ENCODE data around the gene DENND2A. TPM values are rescaled to one million over a fixed set of nuclear protein-coding genes. Genes with fewer than 3 reads are reported as not detected.

The DENND2A gene
- total and polyA plus RNA-seq, 2 of the 4 experiments (the other 2 are of a cell fraction): 7.5 to 10.3 TPM

DNA sequence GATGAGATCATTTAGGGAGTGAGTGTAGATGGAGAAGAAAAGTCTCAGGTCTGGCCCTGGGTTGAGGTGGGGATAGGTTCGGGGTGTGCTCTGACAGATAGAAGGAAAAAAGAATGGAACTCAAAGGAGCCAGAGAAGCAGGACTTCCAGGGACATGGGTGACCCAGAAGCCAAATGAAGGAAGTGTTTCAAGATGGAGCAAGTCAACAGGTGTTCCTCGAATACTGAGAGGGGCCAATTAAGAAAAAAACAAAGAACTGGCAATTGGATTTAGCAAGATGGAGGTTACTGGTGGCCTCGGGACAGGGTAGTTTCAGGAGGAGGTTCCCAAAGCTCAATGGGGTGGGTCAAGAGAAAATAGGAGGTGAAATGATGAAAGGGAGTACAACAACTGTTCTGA, 40.3 kb downstream of the DENND2A start:
- no peak overlapping the region for H4K8ac ChIP-seq (ENCODE audit: low read depth in 2 of 2, low read length in 2 of 2)
- H2BK15ac ChIP-seq (ENCODE audit: low read depth, low read length): no peak overlapping the region
- DNase-seq: no peak
- H3K56ac ChIP-seq (ENCODE audit: extremely low read depth, insufficient read depth, low read length): no peak overlapping the region
- H3K4me1 ChIP-seq (ENCODE audit: control insufficient read depth, insufficient read depth, low read length): peaks cover 16% of the 10 kb centered on the region
- WGBS, 2 experiments (ENCODE audit: extremely low coverage in 2 of 2, insufficient read length in 1 of 2): 100% methylated on average over 1 of the region's 3 CpGs; no CpG with 5 or more reads in 1 of the 2 experiments
- H3K9me3 ChIP-seq (ENCODE audit: control insufficient read depth, insufficient read depth, low read length): no peaks in the 10 kb centered on the region
- H2AFZ ChIP-seq (replicated peaks; ENCODE audit: low read length, poor library complexity): no peak overlapping the region
- H3K27ac ChIP-seq (ENCODE audit: insufficient read depth, low read length): no peak overlapping the region
- H3K4ac ChIP-seq (ENCODE audit: low read depth, low read length): no peak overlapping the region
- H3K18ac ChIP-seq (ENCODE audit: low read depth, low read length): no peak overlapping the region
- no TSS peak for BruUV-seq (replicated peaks)
- H2AK9ac ChIP-seq (replicated peaks; ENCODE audit: low read depth, low read length, poor library complexity): no peak overlapping the region
- in situ Hi-C loops (cut with MboI; ENCODE audit: low sequenced_read_pairs) (no loop called here), dilution Hi-C loops (cut with HindIII; ENCODE audit: low sequenced_read_pairs, unreplicated experiment) (no loop called here), intact Hi-C loops (cut with micrococcal nuclease) (no loop called here)
- H3K4me2 ChIP-seq (ENCODE audit: low read depth, low read length): no peak overlapping the region
- H2AK5ac ChIP-seq (ENCODE audit: low read depth, low read length): no peak overlapping the region
- H3K27me3 ChIP-seq (ENCODE audit: control insufficient read depth, insufficient read depth, low read length): no peaks in the 10 kb centered on the region
- ATAC-seq (ENCODE audit: low read depth): no peak
- no peak overlapping the region for H3K23ac ChIP-seq (ENCODE audit: low read depth, low read length)
- no peak overlapping the region for H3K14ac ChIP-seq (replicated peaks; ENCODE audit: low read depth, low read length)
- H2BK5ac ChIP-seq (ENCODE audit: low read depth, low read length, poor library complexity, severe bottlenecking): no peak overlapping the region
- peaks cover 28% of the 10 kb centered on the region for H3K36me3 ChIP-seq (ENCODE audit: control insufficient read depth, insufficient read depth, low read length)
- peaks cover 5 to 48% of the 10 kb centered on the region in 2 experiments for H3K79me1 ChIP-seq (ENCODE audit: low read depth in 1 of 2, low read length in 2 of 2)
- TF ChIP-seq RAD21 (IDR thresholded peaks at IDR 0.05; ENCODE audit: low read length) (no peak), MAZ (IDR thresholded peaks at IDR 0.05; ENCODE audit: borderline replicate concordance, low read depth, low read length) (no peak), POLR2A (IDR thresholded peaks at IDR 0.05; ENCODE audit: low read depth, low read length) (no peak), MXI1 (IDR thresholded peaks at IDR 0.05; ENCODE audit: borderline replicate concordance, low read depth, low read length) (no peak), RCOR1 (IDR thresholded peaks at IDR 0.05; ENCODE audit: insufficient replicate concordance, low read length) (no peak), ELK1 (IDR thresholded peaks at IDR 0.05; ENCODE audit: borderline replicate concordance, low read depth, low read length) (no peak), CHD1 (IDR thresholded peaks at IDR 0.05; ENCODE audit: low read depth, low read length) (no peak), FOS (IDR thresholded peaks at IDR 0.05; ENCODE audit: low read depth, low read length) (no peak), NFE2L2 (IDR thresholded peaks at IDR 0.05; ENCODE audit: low read depth, low read length) (no peak), BHLHE40 (IDR thresholded peaks at IDR 0.05; ENCODE audit: low read depth, low read length) (no peak), SMC3 (IDR thresholded peaks at IDR 0.05; ENCODE audit: low read depth, low read length) (no peak), RFX5 (IDR thresholded peaks at IDR 0.05; ENCODE audit: low read depth, low read length) (no peak), CEBPB (IDR thresholded peaks at IDR 0.05; ENCODE audit: low read depth, low read length) (no peak), MAFK (IDR thresholded peaks at IDR 0.05; ENCODE audit: low read depth, low read length) (no peak)
- TF ChIP-seq, protein P1, sequence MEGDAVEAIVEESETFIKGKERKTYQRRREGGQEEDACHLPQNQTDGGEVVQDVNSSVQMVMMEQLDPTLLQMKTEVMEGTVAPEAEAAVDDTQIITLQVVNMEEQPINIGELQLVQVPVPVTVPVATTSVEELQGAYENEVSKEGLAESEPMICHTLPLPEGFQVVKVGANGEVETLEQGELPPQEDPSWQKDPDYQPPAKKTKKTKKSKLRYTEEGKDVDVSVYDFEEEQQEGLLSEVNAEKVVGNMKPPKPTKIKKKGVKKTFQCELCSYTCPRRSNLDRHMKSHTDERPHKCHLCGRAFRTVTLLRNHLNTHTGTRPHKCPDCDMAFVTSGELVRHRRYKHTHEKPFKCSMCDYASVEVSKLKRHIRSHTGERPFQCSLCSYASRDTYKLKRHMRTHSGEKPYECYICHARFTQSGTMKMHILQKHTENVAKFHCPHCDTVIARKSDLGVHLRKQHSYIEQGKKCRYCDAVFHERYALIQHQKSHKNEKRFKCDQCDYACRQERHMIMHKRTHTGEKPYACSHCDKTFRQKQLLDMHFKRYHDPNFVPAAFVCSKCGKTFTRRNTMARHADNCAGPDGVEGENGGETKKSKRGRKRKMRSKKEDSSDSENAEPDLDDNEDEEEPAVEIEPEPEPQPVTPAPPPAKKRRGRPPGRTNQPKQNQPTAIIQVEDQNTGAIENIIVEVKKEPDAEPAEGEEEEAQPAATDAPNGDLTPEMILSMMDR (conservative IDR thresholded peaks at IDR 0.05; ENCODE audit: low read depth, low read length): no peak
- TF ChIP-seq, protein P2, sequence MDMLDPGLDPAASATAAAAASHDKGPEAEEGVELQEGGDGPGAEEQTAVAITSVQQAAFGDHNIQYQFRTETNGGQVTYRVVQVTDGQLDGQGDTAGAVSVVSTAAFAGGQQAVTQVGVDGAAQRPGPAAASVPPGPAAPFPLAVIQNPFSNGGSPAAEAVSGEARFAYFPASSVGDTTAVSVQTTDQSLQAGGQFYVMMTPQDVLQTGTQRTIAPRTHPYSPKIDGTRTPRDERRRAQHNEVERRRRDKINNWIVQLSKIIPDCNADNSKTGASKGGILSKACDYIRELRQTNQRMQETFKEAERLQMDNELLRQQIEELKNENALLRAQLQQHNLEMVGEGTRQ (IDR thresholded peaks at IDR 0.05; ENCODE audit: low read depth, low read length): no peak
- no peak overlapping the region for H2BK20ac ChIP-seq (ENCODE audit: low read depth, low read length)
- no peak overlapping the region for H4K5ac ChIP-seq (ENCODE audit: low read depth, low read length)
- ChIA-PET CTCF (no interaction called here), POLR2A (ENCODE audit: unreplicated experiment) (no interaction called here)
- peaks cover 7% of the 10 kb centered on the region; the same call in 1 of the 2 replicates for H4K20me1 ChIP-seq (ENCODE audit: insufficient read depth, low read length)
- H3K9me1 ChIP-seq (ENCODE audit: insufficient read depth, low read length): peaks cover 9% of the 10 kb centered on the region; the same call in 1 of the 2 replicates
- H4K91ac ChIP-seq (ENCODE audit: insufficient read depth, low read depth, low read length): no peak overlapping the region
- H3K4me3 ChIP-seq (ENCODE audit: insufficient read depth, low read depth, low read length): no peak overlapping the region
- no peak overlapping the region for H3K9ac ChIP-seq (ENCODE audit: low read depth, low read length)
- H2BK120ac ChIP-seq (ENCODE audit: low read depth, low read length): no peak overlapping the region

Measured in IMR-90 (cell line).